HG02885 (cell line): ENCODE data around the gene BMPR1A.

ENCODE experiments used
- ATAC-seq: cut with Tn5 transposase; IDR thresholded peaks from one replicate; pipeline ENCODE4 v1.9.1; 2021; ENCODE audit warnings: mild to moderate bottlenecking; ENCODE audit not compliant: unreplicated experiment, poor library complexity

Gene BMPR1A

DNA sequence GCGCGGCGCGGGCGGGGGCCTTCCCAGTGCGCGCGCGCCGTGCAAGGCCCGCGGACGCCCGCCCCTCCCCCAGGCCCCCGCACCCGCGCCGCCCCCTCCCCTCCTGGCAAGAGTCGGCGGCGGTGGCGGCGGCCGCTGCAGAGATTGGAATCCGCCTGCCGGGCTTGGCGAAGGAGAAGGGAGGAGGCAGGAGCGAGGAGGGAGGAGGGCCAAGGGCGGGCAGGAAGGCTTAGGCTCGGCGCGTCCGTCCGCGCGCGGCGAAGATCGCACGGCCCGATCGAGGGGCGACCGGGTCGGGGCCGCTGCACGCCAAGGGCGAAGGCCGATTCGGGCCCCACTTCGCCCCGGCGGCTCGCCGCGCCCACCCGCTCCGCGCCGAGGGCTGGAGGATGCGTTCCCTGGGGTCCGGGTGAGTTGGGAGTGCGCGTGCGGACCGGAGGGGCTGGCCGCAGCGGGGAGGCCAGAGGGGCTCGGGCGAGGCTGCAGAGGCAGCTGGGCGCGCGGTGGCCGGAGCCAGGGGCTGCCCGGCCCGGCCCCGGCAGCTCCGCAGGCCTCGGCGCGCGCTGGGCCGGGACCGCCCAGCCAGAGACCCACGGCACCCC lies at the start of gene BMPR1A:
BMPR1A (plus strand) TSS at position 109 of the 602 bp plus-strand sequence. CDS start 119,400 bp downstream, outside the sequence.
- ATAC-seq: peak; percentile 35

DNA sequence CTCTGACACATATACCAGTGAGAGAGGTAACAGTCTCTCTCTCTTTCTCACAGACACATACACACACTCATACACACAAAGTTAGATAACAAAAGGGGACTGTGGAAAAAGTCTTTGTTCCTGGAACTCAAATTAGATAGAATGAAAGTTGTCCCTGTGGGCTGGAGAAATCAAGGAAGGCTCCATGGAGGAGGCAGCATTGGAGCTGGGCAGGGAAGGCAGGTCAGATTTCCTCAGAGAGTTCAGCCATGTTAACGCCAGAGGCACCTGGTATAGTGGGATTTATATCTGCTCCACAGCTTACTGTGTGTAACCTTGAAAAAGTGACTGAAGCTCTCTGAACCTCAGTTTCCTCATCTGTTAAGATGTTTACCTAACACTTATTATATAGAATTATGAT lies 49.4 kb upstream of the BMPR1A start:
- ATAC-seq: no peak

DNA sequence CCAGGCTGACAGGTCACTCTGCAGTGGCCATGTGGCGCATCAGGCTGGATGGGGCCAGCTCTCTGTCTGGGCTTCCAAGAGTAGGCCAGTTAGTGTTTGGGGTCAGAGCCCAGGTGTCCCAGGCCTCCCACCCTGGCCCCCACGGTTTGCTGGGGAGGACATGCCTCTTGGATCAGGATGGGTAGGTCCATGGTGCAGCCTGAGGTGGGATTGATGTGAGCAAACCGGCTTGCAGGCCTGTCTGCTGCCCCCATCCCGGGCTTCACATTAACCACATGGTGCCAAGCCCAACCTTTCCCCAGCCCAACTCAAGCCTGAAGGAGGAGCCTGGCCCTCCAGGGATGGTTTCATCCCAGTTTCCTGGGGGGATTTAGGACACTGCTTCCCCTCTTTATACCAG lies 48.9 kb upstream of the BMPR1A start:
- ATAC-seq: no peak

DNA sequence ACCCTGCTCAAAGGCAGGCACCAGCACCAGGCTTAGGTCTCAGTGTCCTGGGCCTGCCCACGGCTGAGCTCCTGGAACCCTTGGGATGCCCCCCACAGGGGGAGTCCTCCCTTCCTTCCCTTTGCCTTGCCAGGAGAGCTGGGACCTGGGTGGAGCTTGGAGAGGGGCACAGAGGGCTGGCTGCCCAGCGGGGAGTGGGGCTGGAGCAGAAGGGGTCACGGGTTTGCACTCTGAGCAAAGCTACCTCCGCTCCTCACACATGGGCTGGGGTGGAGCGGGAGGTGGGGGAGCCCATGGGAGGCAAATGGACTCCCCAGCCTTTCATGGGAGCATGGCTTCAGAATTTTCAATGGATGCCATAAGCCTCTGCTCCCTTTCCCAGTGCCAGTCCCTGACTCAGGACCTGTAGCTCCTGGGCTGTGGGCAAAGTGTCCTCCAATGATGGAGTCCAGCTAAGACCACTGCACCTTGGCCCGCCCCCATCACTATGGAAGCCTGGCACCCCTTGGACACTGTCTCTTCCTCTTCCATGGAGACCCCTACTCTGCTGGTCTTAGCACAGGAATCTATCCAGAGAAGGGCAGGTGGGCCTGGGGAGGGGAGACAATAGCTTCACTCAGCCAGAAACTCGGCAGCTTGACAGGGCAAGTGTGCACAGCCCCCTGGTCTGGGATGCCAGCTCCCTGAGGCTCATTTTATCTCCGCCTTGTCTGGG lies 48.2 kb upstream of the BMPR1A start:
- no peak for ATAC-seq

DNA sequence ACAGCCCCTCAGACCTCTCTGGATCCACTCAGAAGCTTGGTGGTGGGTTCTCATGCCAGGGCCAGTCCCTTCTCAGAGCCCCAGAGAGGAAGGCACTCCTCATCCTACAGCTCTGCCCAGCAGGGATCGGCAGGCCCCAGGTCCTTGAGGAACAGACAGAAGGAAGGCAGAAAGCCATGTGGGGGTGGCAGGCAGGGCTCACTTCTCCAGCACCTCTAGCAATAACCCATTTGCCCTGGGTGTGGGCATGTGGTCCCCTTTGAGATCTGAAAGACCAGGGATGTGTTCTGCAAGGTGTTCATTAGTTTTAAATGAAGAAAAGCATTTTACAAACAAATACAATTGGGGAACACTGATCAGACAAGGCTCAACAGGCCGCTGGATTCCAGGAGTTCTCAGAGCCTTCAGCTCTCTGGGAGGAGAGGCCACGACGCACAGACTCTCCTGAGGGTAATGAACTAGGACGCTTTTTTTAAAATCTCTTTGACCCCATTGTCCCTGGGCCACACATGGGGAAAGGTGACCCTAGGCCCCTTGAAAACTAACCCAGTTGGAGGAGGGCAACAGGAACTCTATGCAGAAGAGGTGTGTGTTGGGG lies 47.5 kb upstream of the BMPR1A start:
- no peak for ATAC-seq

DNA sequence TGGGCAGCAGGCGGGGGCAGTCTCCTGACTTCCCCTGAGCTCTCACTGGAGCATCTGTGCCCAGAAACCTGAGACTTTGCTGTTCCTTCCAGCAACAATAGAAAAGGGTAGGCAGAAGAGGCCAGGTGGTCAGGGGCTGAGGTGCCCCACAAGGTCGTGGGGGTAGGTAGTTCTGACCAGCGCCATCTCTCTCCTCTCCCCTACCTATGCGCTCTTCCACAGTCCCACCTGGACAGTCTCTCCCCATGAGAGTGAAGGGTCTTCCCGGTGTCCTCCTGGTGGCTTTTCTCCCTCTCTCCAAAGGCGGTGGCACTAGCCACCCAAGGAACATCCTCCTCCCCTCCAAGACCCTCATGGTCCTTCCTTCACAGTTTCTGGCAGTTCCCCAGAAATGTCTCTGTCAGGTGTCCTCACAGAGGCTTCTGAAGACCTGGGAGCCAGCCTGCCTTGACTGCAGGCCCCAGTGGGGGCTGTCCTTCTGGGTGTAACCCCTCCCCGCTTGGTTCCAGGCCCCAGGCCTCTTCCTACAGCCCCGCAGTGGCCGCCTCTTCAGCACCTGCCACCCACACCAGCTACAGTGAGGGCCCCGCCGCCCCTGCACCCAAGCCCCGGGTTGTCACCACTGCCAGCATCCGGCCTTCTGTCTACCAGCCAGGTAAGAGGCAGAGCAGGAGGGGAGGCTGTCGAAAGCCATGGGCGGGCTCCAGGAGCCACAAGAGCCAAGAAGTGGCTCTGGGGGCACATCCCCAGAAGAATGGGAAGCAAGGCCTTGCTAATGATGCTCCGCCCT lies 46.8 kb upstream of the BMPR1A start:
- no peak for ATAC-seq

DNA sequence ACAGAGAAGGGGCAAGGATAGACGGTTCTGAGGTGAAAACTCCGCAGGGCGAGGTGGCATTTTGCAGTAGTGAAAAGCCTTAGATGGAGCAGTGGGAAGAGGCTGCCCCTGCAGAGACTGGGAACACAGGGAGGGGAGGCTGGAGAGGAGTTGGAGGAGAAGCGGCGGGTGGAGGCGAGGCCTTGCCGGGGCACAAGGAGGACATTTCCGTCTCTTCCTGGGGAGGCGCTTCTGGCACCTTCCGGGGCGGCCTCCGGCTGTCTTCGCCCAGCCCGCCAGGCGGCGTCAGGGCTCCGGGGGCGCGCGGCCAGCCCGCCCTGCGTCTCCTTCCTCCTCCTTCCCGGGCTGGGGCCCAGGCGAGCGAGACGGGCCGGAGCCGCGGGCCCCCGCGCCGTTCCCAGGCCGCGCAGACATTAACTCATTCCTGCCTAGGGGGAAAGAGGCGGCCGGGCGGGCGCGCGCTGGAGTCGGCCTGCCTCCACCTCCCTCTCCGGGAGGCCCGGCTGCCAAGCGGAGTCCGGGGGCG lies 45.4 kb upstream of the BMPR1A start:
- ATAC-seq: peak; percentile 87

DNA sequence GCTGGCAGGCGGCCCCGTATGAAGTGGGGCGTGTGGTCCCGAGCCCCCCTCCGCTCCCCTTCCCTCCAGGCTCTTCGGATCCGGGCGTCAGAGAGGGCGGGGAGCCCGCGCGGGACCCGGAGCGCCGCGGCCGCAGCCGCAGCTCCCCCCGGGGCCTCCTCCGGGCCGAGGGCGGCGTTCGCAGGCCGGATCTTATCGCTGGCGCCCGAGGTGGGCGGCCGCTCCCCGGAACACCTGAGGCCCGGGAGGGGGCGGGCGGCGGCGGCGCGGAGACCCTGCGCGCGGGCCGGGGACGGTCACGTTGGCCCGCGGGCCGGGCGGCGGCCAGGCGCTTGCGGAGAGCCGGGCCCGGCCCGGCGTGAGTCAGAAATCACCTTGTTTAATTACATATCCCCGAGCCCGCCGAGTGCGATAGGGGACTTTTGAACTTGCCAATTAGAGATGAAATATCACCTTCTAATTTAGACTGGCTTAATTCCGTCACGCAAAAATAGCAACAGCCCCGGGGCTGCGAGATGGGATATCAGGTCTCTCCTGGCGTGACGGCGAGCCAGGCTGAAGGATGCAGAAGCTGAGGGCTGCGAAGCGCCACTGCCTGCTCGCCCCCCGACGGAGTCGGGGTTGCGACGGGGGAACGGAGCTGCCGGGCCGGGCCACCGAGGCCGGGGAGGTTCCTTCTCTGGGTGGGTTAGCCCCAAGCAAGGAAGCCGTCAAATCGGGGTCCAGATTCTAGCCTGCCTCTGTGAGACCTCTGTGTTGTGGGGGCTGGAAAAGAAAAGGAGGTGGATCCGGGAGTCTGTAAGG lies 44.7 kb upstream of the BMPR1A start:
- ATAC-seq: peak; percentile 55

DNA sequence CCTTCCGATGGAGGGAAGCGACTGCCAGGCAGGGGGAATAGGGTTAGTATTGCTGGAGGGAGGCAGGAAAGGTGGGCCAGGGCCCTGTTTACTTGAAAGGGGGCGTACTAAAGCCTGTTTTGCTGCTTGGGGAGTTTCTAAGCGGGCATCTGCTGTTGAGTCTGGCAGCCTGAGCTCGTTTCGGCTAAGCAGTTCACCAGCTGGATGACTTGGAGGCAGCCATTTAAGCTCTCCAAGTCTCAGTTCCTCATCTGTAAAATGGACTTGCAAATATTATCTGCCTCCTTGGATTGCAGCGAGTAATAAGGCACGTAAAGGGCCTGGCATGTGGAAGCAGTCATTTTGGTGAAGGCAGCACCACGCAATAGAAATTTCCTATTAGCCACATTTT lies 44.1 kb upstream of the BMPR1A start:
- peak; percentile 20 for ATAC-seq

DNA sequence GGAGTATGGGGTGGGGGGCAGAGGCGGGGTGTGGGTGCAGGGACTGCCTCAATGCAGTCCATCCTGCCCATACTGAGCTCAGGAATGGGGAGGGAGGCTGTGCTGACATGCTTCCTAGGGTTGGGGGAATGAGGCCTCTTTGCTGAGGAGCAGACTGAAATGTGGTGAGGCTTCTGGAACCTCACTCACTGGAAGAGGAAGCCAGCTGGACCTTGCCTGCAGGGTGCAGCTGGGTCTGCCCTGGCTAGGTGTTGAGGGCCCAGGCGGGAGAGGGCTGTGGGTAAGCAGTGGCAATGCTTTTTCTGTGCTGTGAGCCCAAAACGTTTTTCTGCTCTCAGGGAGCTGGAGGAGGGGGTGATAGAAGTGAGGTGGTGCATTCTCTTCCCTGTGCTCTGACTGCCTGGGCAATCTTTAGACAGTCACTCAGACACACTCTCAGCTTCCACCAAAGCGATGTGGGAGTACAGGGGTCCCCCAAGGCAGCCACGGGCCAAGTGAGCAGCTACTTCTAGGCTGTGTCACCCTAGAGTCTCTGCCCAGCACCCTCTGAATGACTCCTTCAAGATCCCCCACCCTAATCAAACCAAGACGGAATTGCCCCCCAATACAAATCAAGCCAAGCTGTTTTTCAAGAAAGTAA lies 41.1 kb upstream of the BMPR1A start:
- no peak for ATAC-seq

DNA sequence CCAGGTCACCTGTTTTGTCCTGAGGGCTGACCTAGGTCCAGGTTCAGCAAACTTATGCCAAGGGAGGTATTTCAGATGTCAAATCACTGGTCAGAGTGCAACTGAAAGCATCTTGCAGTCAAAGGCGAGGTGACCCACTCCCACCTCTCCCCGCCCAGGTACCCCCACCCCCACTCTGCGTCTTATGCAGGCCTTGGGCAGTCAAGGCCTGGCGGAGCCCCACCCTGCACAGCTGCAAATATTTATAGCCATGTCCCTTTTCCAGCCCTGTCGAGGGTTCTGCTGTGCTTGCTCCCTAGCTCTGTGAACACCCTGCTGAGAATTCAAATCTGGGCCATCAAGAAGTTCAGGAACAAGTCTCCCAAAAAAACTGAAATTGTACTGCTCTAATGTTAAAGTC lies 40.6 kb upstream of the BMPR1A start:
- ATAC-seq: no peak

DNA sequence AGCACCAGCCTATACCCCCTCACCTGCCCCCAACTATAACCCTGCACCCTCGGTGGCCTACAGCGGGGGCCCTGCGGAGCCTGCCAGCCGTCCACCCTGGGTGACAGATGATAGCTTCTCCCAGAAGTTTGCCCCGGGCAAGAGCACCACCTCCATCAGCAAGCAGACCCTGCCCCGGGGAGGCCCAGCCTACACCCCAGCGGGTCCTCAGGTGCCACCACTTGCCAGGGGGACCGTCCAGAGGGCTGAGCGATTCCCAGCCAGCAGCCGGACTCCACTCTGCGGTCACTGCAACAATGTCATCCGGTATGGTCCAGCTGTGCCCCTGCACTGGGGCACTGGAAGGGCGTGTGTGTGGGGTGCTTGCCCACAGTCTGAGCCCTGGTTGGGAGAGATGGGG lies 40.0 kb upstream of the BMPR1A start:
- no peak for ATAC-seq

DNA sequence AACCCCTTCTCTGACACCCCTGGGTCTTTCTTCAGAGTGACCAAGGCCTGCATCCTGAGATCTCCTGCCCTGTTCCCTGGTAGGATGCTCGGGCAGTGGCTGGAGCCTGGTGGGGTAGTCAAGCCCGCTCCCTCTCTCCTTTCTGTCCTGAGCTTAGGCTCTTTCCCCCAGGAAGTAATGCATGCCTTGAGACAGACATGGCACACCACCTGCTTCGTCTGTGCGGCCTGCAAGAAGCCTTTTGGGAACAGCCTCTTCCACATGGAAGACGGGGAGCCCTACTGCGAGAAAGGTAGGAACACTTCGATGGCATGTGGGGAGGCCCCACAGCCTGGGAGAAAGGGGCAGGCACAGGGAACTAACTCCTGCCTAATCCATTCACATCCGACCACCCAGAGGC lies 37.9 kb upstream of the BMPR1A start:
- ATAC-seq: no peak

DNA sequence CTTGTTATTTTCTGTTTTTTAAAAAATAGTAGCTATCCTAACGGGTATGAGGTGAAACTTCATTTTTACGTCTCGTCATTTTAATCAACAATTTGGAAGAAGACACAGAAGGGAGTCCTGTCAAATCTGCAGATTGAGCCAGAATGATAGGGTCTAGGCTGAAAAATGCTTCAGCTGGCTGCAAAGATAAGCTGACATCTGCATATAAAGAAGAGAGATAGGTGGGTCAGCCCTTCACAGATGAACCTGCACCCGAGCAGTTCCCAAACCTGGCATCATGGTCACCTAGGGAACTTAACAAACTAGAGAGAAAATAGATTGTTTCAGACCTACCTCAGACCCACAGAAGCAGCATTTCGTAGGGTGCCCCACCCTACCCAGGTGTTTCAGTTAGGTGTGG lies 35.2 kb upstream of the BMPR1A start:
- no peak for ATAC-seq

DNA sequence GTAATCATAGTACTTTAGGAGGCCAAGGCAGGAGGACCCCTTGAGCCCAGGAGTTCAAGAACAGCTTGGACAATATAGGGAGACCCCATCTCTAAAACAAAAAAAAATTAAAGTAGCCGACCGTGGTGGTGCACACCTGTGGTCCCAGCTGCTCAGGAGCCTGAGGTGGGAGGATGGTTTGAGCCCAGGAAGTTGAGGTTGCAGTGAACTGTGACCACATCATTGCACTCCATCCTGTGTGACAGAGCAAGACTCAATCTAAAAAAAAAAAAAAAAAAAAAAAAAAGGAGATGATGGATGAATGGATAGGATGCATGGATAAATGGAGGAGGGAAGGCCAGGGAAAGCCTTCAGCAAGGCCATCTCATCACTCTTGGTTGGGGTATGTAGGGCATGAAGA lies 33.4 kb upstream of the BMPR1A start:
- ATAC-seq: no peak

DNA sequence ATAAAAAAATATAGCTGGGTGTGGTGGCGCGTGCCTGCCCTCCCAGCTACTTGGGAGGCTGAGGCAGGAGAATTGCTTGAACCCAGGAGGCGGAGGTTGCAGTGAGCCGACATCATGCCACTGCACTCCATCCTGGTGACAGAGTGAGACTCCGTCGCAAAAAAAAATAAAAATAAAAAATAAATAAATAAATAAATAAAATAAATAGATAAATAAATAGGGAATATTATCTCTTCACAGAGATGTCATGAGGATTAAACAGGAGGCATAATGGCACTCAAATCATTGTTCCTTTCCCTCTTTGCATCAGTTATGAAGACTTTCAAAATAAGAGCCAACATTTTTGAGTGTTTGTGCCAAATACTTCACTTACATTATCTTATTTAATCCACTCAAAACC lies 32.0 kb upstream of the BMPR1A start:
- no peak for ATAC-seq

DNA sequence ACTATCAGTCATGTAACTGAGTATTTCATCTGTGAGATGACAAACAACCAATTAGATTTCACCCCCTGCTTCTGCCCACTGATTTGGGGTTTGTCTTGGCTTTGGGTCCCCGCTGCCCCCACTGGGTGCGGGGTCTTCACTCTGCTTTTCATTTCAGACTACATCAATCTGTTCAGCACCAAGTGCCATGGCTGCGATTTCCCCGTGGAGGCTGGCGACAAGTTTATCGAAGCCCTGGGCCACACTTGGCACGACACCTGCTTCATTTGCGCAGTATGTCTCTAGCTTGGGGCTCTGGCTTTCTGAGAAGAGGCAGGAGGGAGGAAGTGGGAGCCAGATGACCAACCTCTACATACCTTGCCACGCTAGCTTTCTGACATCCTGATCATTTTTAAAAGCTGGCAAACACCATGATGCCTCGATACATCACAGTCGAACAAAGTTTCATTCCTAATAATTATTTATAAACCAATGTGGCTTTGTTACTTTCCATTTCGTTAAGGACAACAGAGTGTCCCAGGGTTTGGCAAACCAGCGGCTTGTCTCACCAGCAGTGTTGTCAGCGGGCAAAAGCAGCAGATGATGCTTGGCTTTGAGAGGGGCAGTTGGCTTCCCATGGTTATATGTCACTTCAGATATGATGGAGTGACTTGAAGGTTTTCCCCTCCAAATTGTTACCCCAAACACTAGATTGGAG lies 30.3 kb upstream of the BMPR1A start:
- no peak for ATAC-seq

DNA sequence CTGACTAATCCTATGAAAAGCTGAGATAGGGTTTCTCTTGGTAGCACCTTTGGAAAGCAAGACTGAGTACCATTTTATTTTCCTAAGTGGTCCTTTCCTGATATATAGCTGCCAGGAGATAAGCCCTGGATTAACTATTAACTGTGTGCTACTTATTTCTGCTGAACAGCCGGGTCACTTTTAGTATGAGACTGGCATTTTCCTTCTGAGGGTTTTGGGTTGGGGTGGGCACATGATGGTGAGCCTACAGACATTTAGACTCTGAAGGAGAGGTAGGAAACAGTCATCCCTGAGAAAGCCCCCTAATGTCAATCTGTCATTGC lies 29.8 kb upstream of the BMPR1A start:
- no peak for ATAC-seq

DNA sequence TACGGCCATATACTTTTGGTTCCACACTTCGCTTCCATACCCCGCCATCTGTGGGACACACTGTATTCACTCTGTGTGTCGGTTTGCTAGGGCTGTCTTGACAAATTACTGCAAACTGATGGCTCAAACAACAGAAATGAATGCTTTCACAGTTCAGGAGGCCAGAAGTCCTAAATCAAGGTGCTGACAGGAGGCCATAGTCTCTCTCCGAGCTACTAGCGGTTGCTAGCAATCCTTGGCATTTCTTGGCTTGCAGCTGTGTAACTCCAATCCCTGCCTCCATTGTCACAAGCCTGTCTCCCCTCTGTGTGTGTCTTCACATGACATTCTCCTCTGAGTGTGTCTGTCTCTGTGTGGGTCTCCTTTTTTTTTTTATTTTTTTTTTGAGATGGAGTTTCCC lies 28.9 kb upstream of the BMPR1A start:
- ATAC-seq: no peak
